Activated CD4-positive, alpha-beta T cell treated with anti-CD3 and anti-CD28 coated beads, Interleukin-2, amount 10 ng/mL, durations not matched to agents 7 days and 5 days (primary cell): ENCODE measurements around the gene ARID3A. TPM values are rescaled to one million over a fixed set of nuclear protein-coding genes. Genes with fewer than 3 reads are reported as not detected.

Experiments
- CTCF ChIA-PET: fragments of 350-600 bp; sonication (Branson Sonifier 250); formaldehyde crosslinking; loops from one replicate; lab custom pipeline; 2021; ENCODE audit warnings: antibody characterized with exemption; lab: Charles Lee
- POLR2A ChIA-PET: fragments of 350-600 bp; sonication (Branson Sonifier 250); formaldehyde crosslinking; loops from one replicate; lab custom pipeline; 2021; ENCODE audit warnings: antibody characterized with exemption; lab: Charles Lee
- DNase-seq: peaks from one replicate; pipeline ENCODE4 v3.0.0-alpha.2; 2020
- H3K27ac Mint-ChIP-seq: one replicate; pipeline ENCODE4 v1.8.0; 2021; ENCODE audit warnings: mild to moderate bottlenecking, moderate library complexity, mixed read lengths
- H3K27me3 Mint-ChIP-seq: one replicate; pipeline ENCODE4 v1.8.0; 2021; ENCODE audit warnings: mixed read lengths
- H3K36me3 Mint-ChIP-seq: one replicate; pipeline ENCODE4 v1.8.0; 2021; ENCODE audit warnings: low read depth, mixed read lengths
- H3K4me1 Mint-ChIP-seq: one replicate; pipeline ENCODE4 v1.8.0; 2021; ENCODE audit warnings: mixed read lengths
- H3K4me3 Mint-ChIP-seq: one replicate; pipeline ENCODE4 v1.8.0; 2021; ENCODE audit warnings: mild to moderate bottlenecking, moderate library complexity, mixed read lengths
- H3K9me3 Mint-ChIP-seq: one replicate; pipeline ENCODE4 v1.8.0; 2021; ENCODE audit warnings: mixed read lengths
- total RNA-seq, 2 experiments: library from RNA; stranded (reverse); gene quantifications; one replicate each; pipeline ENCODE4 v1.2.3, GENCODE V29; 2021

Gene ARID3A
- total RNA-seq, 2 experiments from 2014 or later, result 25.8 to 28.4 TPM

GRCh38 chr19:919199-920050 is 6.4 kb upstream of the ARID3A start:
- ChIA-PET POLR2A (no interaction called here), CTCF (interaction anchor here (1.1 to 4.4 kb wide), 3 partner anchors 56 to 409 kb away, joined by 3 to 28 read pairs (median 3); no protein-coding TSS in a partner anchor)
- Mint-ChIP-seq H3K27me3 (peaks cover 4% of the 10 kb centered on the region), H3K4me1 (peaks cover 34% of the 10 kb centered on the region), H3K27ac (no peak overlapping the region), H3K4me3 (peak overlapping the region; percentile 10), H3K9me3 (no peaks in the 10 kb centered on the region), H3K36me3 (no peaks in the 10 kb centered on the region)
- no peak for DNase-seq

- no peaks in the 10 kb centered on the region for H3K36me3 Mint-ChIP-seq
- peak overlapping the region; percentile 64 for H3K4me3 Mint-ChIP-seq
- CTCF ChIA-PET, result interaction anchor here (0.7 to 4.4 kb wide), 5 partner anchors 35 to 77 kb away, joined by 3 to 28 read pairs (median 4); partner anchors contain the start of gene WDR18
- H3K4me1 Mint-ChIP-seq, result peaks cover 30% of the 10 kb centered on the region
- no peak overlapping the region for H3K27ac Mint-ChIP-seq
- peaks cover 4% of the 10 kb centered on the region for H3K27me3 Mint-ChIP-seq
- POLR2A ChIA-PET, result no interaction called here
- no peaks in the 10 kb centered on the region for H3K9me3 Mint-ChIP-seq
- DNase-seq, result peak; percentile 51
Observed at GRCh38 chr19:920051-920864, 5.6 kb upstream of the ARID3A start.

- H3K36me3 Mint-ChIP-seq, result no peaks in the 10 kb centered on the region
- DNase-seq, result no peak
- POLR2A ChIA-PET, result interaction anchor here (0.8 kb wide), 1 partner anchor 61 kb away, joined by 3 read pairs; no protein-coding TSS in a partner anchor
- H3K27me3 Mint-ChIP-seq, result no peaks in the 10 kb centered on the region
- H3K27ac Mint-ChIP-seq, result peak overlapping the region; percentile 72
- H3K4me3 Mint-ChIP-seq, result peak overlapping the region; percentile 74
- CTCF ChIA-PET, result interaction anchor here (0.9 to 2.7 kb wide), 5 partner anchors 11 to 97 kb away, joined by 3 to 34 read pairs (median 3); partner anchors contain the start of genes RNU6-2 and WDR18
- H3K4me1 Mint-ChIP-seq, result peaks cover 24% of the 10 kb centered on the region
- H3K9me3 Mint-ChIP-seq, result no peaks in the 10 kb centered on the region
Observed at GRCh38 chr19:924553-925086, 1.2 kb upstream of the ARID3A start.

GRCh38 chr19:925087-925525 is 729 bp upstream of the ARID3A start:
- H3K4me1 Mint-ChIP-seq, result peaks cover 24% of the 10 kb centered on the region
- H3K27ac Mint-ChIP-seq, result peak overlapping the region; percentile 86
- DNase-seq, result peak; percentile 77
- ChIA-PET POLR2A (interaction anchor here (0.8 kb wide), 1 partner anchor 61 kb away, joined by 3 read pairs; no protein-coding TSS in a partner anchor), CTCF (interaction anchor here (0.9 to 1.1 kb wide), 3 partner anchors 11 to 96 kb away, joined by 3 to 4 read pairs (median 3); partner anchors contain the start of gene RNU6-2)
- H3K27me3 Mint-ChIP-seq, result no peaks in the 10 kb centered on the region
- peak overlapping the region; percentile 74 for H3K4me3 Mint-ChIP-seq
- no peaks in the 10 kb centered on the region for H3K9me3 Mint-ChIP-seq
- H3K36me3 Mint-ChIP-seq, result peaks cover 3% of the 10 kb centered on the region

- Mint-ChIP-seq H3K27ac (peak overlapping the region; percentile 60), H3K4me3 (peak overlapping the region; percentile 81), H3K36me3 (peaks cover 3% of the 10 kb centered on the region), H3K9me3 (no peaks in the 10 kb centered on the region), H3K4me1 (peaks cover 20% of the 10 kb centered on the region), H3K27me3 (no peaks in the 10 kb centered on the region)
- no peak for DNase-seq
- ChIA-PET CTCF (interaction anchor here (0.9 kb wide), 1 partner anchor 56 kb away, joined by 3 read pairs; no protein-coding TSS in a partner anchor), POLR2A (no interaction called here)
Observed at GRCh38 chr19:926323-926588, 421 bp downstream of the ARID3A start.

- Mint-ChIP-seq H3K27ac (peak overlapping the region; percentile 83), H3K36me3 (peaks cover 5% of the 10 kb centered on the region), H3K4me3 (peak overlapping the region; percentile 81), H3K9me3 (no peaks in the 10 kb centered on the region), H3K27me3 (no peaks in the 10 kb centered on the region), H3K4me1 (peaks cover 18% of the 10 kb centered on the region)
- ChIA-PET CTCF (interaction anchor here (0.9 kb wide), 1 partner anchor 55 kb away, joined by 3 read pairs; no protein-coding TSS in a partner anchor), POLR2A (no interaction called here)
- DNase-seq, result no peak
Observed at GRCh38 chr19:926589-927350, 935 bp downstream of the ARID3A start.

GRCh38 chr19:927351-927779 is 1.5 kb downstream of the ARID3A start:
- peaks cover 18% of the 10 kb centered on the region for H3K4me1 Mint-ChIP-seq
- H3K27me3 Mint-ChIP-seq, result no peaks in the 10 kb centered on the region
- no peaks in the 10 kb centered on the region for H3K9me3 Mint-ChIP-seq
- no peak overlapping the region for H3K27ac Mint-ChIP-seq
- H3K36me3 Mint-ChIP-seq, result peaks cover 5% of the 10 kb centered on the region
- DNase-seq, result no peak
- CTCF ChIA-PET, result interaction anchor here (0.9 kb wide), 1 partner anchor 55 kb away, joined by 3 read pairs; no protein-coding TSS in a partner anchor
- POLR2A ChIA-PET, result no interaction called here
- H3K4me3 Mint-ChIP-seq, result no peak overlapping the region

- no peak for DNase-seq
- Mint-ChIP-seq H3K4me3 (peak overlapping the region; percentile 43), H3K36me3 (peaks cover 8% of the 10 kb centered on the region), H3K27me3 (no peaks in the 10 kb centered on the region), H3K4me1 (peaks cover 22% of the 10 kb centered on the region), H3K27ac (no peak overlapping the region), H3K9me3 (no peaks in the 10 kb centered on the region)
- CTCF ChIA-PET, result no interaction called here
- POLR2A ChIA-PET, result no interaction called here
Observed at GRCh38 chr19:927780-928401, 2.1 kb downstream of the ARID3A start.

- ChIA-PET CTCF (interaction anchor here (1.0 to 1.5 kb wide), 2 partner anchors 10 to 11 kb away, joined by 3 read pairs; no protein-coding TSS in a partner anchor), POLR2A (no interaction called here)
- Mint-ChIP-seq H3K36me3 (peaks cover 8% of the 10 kb centered on the region), H3K4me3 (peak overlapping the region; percentile 43), H3K27me3 (no peaks in the 10 kb centered on the region), H3K27ac (no peak overlapping the region), H3K9me3 (no peaks in the 10 kb centered on the region), H3K4me1 (peaks cover 21% of the 10 kb centered on the region)
- DNase-seq, result no peak
Observed at GRCh38 chr19:928471-929202, 2.8 kb downstream of the ARID3A start.

- CTCF ChIA-PET, result interaction anchor here (1.0 to 1.5 kb wide), 2 partner anchors 9 to 10 kb away, joined by 3 read pairs; no protein-coding TSS in a partner anchor
- Mint-ChIP-seq H3K4me1 (peaks cover 17% of the 10 kb centered on the region), H3K27me3 (no peaks in the 10 kb centered on the region), H3K9me3 (no peaks in the 10 kb centered on the region), H3K27ac (no peak overlapping the region), H3K36me3 (peaks cover 8% of the 10 kb centered on the region), H3K4me3 (no peak overlapping the region)
- POLR2A ChIA-PET, result no interaction called here
- DNase-seq, result no peak
Observed at GRCh38 chr19:929203-929890, 3.5 kb downstream of the ARID3A start.
